Neural cell (in vitro differentiated cells): ENCODE measurements around the gene PCDH1. TPM values are rescaled to one million over a fixed set of nuclear protein-coding genes. Genes with fewer than 3 reads are reported as not detected.

Experiments
- H2AFZ ChIP-seq: fragments of 200-600, 300-800 bp; sonication (generic), shearing (Covaris generic); 2 replicates; pipeline ENCODE4 v1.6.0; 2014; ENCODE audit warnings: low read depth, mild to moderate bottlenecking, antibody characterized with exemption, low read length, moderate library complexity
- H3F3A ChIP-seq: fragments of 200-600 bp; shearing (Covaris generic); 2 replicates; pipeline ENCODE4 v1.6.1; 2016; ENCODE audit warnings: mild to moderate bottlenecking, moderate library complexity, mixed read lengths, antibody characterized with exemption, low read length; ENCODE audit not compliant: insufficient read depth, poor library complexity, severe bottlenecking
- H3K27ac ChIP-seq: fragments of 200-600, 300-800 bp; sonication (generic), shearing (Covaris generic); 2 replicates; pipeline ENCODE4 v1.5.1; 2014; ENCODE audit warnings: mild to moderate bottlenecking, low read length, moderate library complexity
- H3K27me3 ChIP-seq: fragments of 300-800, 200-600 bp; sonication (generic), shearing (Covaris generic); 2 replicates; pipeline ENCODE4 v1.6.0; 2014; ENCODE audit warnings: mild to moderate bottlenecking, low read depth, low read length, moderate library complexity; ENCODE audit not compliant: insufficient read depth
- H3K36me3 ChIP-seq: fragments of 300-800, 200-600 bp; sonication (generic), shearing (Covaris generic); 2 replicates; pipeline ENCODE4 v1.5.1; 2014; ENCODE audit warnings: mild to moderate bottlenecking, antibody characterized with exemption, low read length, moderate library complexity; ENCODE audit not compliant: insufficient read depth
- H3K4me2 ChIP-seq: fragments of 300-800, 200-600 bp; sonication (generic), shearing (Covaris generic); 2 replicates; pipeline ENCODE4 v1.6.0; 2014; ENCODE audit warnings: mild to moderate bottlenecking, low read length
- H3K4me3 ChIP-seq: fragments of 300-800, 200-600 bp; sonication (generic), shearing (Covaris generic); 2 replicates; pipeline ENCODE4 v1.5.1; 2014; ENCODE audit warnings: mild to moderate bottlenecking, low read length, moderate library complexity
- H3K79me2 ChIP-seq: fragments of 200-600 bp; shearing (Covaris generic); replicated peaks from 2 replicates; pipeline ENCODE4 v1.6.0; 2014; ENCODE audit warnings: mild to moderate bottlenecking, low read length, moderate library complexity; ENCODE audit not compliant: insufficient read depth
- H3K9ac ChIP-seq: fragments of 300-800, 200-600 bp; sonication (generic), shearing (Covaris generic); 2 replicates; pipeline ENCODE4 v1.6.1; 2016; ENCODE audit warnings: mild to moderate bottlenecking, low read length, mixed read lengths
- H3K9me2 ChIP-seq: fragments of 200-600 bp; shearing (Covaris generic); 2 replicates; pipeline ENCODE4 v1.6.1; 2016; ENCODE audit warnings: mild to moderate bottlenecking, low read length, mixed read lengths; ENCODE audit not compliant: insufficient read depth
- H3K9me3 ChIP-seq: fragments of 200-600, 300-800 bp; sonication (generic), shearing (Covaris generic); 2 replicates; pipeline ENCODE4 v1.6.1; 2016; ENCODE audit warnings: mild to moderate bottlenecking, mixed run types, low read length, moderate library complexity, mixed read lengths
- H4K20me1 ChIP-seq: fragments of 200-600 bp; shearing (Covaris generic); 2 replicates; pipeline ENCODE4 v1.6.1; 2016; ENCODE audit warnings: mild to moderate bottlenecking, mixed run types; ENCODE audit not compliant: insufficient read depth
- CTCF ChIP-seq: fragments of 450-650 bp; IDR thresholded peaks from 2 replicates; pipeline ENCODE4 v1.5.1; 2014; ENCODE audit warnings: antibody characterized with exemption, mild to moderate bottlenecking, moderate library complexity; ENCODE audit not compliant: poor library complexity, severe bottlenecking
- EP300 ChIP-seq: fragments of 450-650 bp; conservative IDR thresholded peaks from 2 replicates; pipeline ENCODE4 v1.6.1; 2014; ENCODE audit warnings: antibody characterized with exemption, mild to moderate bottlenecking, moderate library complexity; ENCODE audit not compliant: poor library complexity, severe bottlenecking
- EZH2 ChIP-seq: fragments of 200-600, 300-800 bp; shearing (Covaris generic), sonication (generic); IDR thresholded peaks from 2 replicates; pipeline ENCODE4 v1.6.1; 2014; ENCODE audit warnings: antibody characterized with exemption, low read length, borderline replicate concordance, mild to moderate bottlenecking; ENCODE audit not compliant: insufficient read depth, poor library complexity, severe bottlenecking
- MXI1 ChIP-seq: fragments of 450-650 bp; conservative IDR thresholded peaks from 2 replicates; pipeline ENCODE4 v1.6.1; 2014; ENCODE audit warnings: antibody characterized with exemption, mild to moderate bottlenecking; ENCODE audit not compliant: poor library complexity, severe bottlenecking
- POLR2AphosphoS5 ChIP-seq: IDR thresholded peaks from 2 replicates; pipeline ENCODE4 v1.6.1; 2012
- RAD21 ChIP-seq: fragments of 450-650 bp; conservative IDR thresholded peaks from 2 replicates; pipeline ENCODE4 v1.6.1; 2014; ENCODE audit warnings: antibody characterized with exemption, mild to moderate bottlenecking, moderate library complexity
- REST ChIP-seq: IDR thresholded peaks from 2 replicates; pipeline ENCODE4 v1.6.1; 2012; ENCODE audit warnings: borderline replicate concordance
- SMC3 ChIP-seq: fragments of 450-650 bp; conservative IDR thresholded peaks from 2 replicates; pipeline ENCODE4 v1.6.1; 2014; ENCODE audit warnings: antibody characterized with exemption, mild to moderate bottlenecking, moderate library complexity; ENCODE audit not compliant: poor library complexity
- TAF1 ChIP-seq: IDR thresholded peaks from 2 replicates; pipeline ENCODE4 v1.6.1; 2012; ENCODE audit warnings: low read depth
- polyA plus RNA-seq: library from polyadenylated mRNA; depleted of rRNA; stranded (reverse); fragments of >200 nt; gene quantifications from 2 replicates; pipeline ENCODE4 v1.2.3, GENCODE V29; 2014

PCDH1 gene
- polyA plus RNA-seq, 1 donor from 2014 or later: 13.9 TPM

GRCh38 chr5:141906972-141907371 lies 28.8 kb upstream of the PCDH1 start:
- H3K79me2 ChIP-seq: no peaks in the 10 kb centered on the region

GRCh38 chr5:141906517-141906916 lies 28.3 kb upstream of the PCDH1 start:
- no peaks in the 10 kb centered on the region for H3K27me3 ChIP-seq
- no peaks in the 10 kb centered on the region for H3K9me2 ChIP-seq
- H2AFZ ChIP-seq: no peak overlapping the region
- no peaks in the 10 kb centered on the region for H3K9me3 ChIP-seq
- no peak overlapping the region for H3K4me2 ChIP-seq
- no peaks in the 10 kb centered on the region for H4K20me1 ChIP-seq
- H3F3A ChIP-seq: no peaks in the 10 kb centered on the region
- no peak overlapping the region for H3K9ac ChIP-seq
- no peak overlapping the region for H3K4me3 ChIP-seq
- no peaks in the 10 kb centered on the region for H3K79me2 ChIP-seq
- TF ChIP-seq REST (no peak), TAF1 (no peak)
- no peak overlapping the region for H3K27ac ChIP-seq
- no peaks in the 10 kb centered on the region for H3K36me3 ChIP-seq

More at GRCh38 chr5:141906972-141907371, 28.8 kb upstream of the PCDH1 start:
- Histone ChIP-seq H3K9ac (no peak overlapping the region), H3F3A (no peaks in the 10 kb centered on the region), H2AFZ (no peak overlapping the region), H3K4me3 (no peak overlapping the region), H3K36me3 (no peaks in the 10 kb centered on the region), H4K20me1 (no peaks in the 10 kb centered on the region), H3K27ac (no peak overlapping the region), H3K9me3 (no peaks in the 10 kb centered on the region), H3K27me3 (no peaks in the 10 kb centered on the region), H3K9me2 (no peaks in the 10 kb centered on the region), H3K4me2 (no peak overlapping the region)
- TF ChIP-seq EP300 (no peak), MXI1 (no peak), EZH2 (no peak), POLR2AphosphoS5 (no peak), TAF1 (no peak), RAD21 (no peak), SMC3 (no peak), CTCF (no peak), REST (no peak)
